GM21737 (cell line): Measurements from ENCODE around the gene LRIF1.
"Not testable (repeated sequence)": the region's sequence is repeated elsewhere in the genome, so short reads cannot be mapped to it uniquely, and the experiment has no call there.

Source experiments
- ATAC-seq: cut with Tn5 transposase; IDR thresholded peaks from one replicate; pipeline ENCODE4 v1.9.1; 2021; ENCODE audit warnings: mild to moderate bottlenecking, moderate library complexity; ENCODE audit not compliant: unreplicated experiment

The LRIF1 gene

GRCh38 chr1:110952031-110952430 is 11.7 kb downstream of the LRIF1 start:
- no peak for ATAC-seq

GRCh38 chr1:110951161-110951560 is 12.6 kb downstream of the LRIF1 start:
- no peak for ATAC-seq

GRCh38 chr1:110948038-110948810 is 15.5 kb downstream of the LRIF1 start:
- no peak for ATAC-seq

DNA sequence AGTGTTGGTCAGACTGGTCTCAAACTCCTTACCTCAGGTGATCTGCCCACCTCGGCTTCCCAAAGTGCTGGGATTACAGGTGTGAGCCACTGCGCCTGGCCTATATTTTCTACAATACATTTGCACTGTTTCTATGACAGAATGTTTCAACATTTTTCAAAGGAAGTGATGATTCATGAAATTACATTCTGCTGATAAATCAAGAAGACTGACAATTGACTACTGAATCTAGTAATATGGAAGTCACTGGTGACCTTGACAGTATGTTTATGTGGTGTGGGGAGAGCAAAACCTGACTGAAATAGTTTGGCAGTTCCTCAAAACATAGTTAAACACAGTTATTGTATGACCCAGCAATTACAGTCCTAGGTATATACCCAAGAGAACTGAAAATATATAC is 18.1 kb downstream of the LRIF1 start:
- no peak for ATAC-seq

GRCh38 chr1:110944806-110945205 is 18.9 kb downstream of the LRIF1 start:
- no peak for ATAC-seq

DNA sequence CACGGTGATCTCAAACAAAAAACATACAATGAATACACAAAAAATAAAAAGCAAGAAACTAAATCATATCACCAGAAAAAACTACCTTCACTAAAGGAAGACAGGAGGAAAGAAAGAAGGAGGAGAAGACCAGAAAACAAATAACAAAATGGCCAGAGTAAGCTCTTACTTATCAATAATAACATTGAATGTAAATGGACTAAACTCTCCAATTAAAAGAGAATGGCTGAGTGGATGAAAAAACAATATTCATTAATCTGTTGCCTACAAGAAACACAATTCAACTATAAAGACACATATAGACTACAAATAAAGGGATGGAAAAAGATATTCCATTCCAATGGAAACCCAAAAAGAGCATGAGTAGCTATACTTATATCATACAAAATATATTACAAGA is 27.2 kb downstream of the LRIF1 start:
- no peak for ATAC-seq

- ATAC-seq, result not testable (repeated sequence)
These were observed 32.6 kb downstream of the LRIF1 start for GRCh38 chr1:110931097-110931496.

DNA sequence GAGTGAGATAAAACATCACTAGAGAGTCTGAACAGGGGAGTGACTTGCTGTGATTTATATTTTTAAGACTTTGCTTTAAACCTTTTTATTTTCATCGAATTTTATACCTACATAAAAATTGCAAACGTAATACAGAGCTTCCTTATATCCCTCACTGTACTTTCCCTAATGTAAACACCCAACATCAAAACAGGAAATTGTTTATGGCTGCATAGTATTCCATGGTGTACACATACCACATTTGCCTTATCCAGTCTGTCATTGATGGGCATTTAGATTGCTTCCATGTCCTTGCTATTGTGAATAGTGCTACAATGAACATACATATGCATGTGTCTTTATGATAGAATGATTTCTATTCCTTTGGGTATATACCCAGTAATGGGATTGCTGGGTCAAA is 34.8 kb downstream of the LRIF1 start:
- ATAC-seq, result no peak

GRCh38 chr1:110928191-110928590 is 35.5 kb downstream of the LRIF1 start:
- no peak for ATAC-seq

DNA sequence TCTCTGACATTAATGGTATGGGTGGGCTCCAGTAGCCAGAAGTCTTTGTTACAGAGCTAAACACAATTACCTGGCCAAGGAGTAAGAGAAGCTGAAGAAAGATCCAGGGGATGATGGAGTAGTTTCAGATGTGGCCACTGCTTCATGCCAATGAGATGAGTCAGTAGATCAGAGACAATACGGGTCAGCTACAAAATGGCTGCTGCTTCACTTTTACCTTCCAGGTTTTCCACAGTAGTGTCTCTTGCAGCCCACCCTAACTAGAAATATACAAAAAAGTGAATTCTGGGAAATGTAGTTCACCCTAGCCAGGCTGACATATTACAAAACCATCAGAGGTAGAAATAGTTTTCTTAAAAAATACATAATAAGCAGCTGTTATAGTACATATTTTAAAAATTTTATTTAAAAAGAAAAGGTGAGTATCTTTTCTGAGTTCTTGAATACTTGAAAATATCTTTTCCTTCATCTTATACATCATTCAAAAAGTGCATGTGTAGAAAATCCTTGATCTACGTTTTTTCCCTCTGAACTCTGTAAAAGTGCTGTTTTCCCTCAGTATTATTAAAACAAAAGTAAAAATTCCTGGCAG is 36.1 kb downstream of the LRIF1 start:
- ATAC-seq, result no peak

GRCh38 chr1:110921953-110922352 is 41.8 kb downstream of the LRIF1 start:
- no peak for ATAC-seq

- no peak for ATAC-seq
These were observed 45.7 kb downstream of the LRIF1 start for GRCh38 chr1:110918016-110918415.

- ATAC-seq, result peak; percentile 64
These were observed 46.9 kb downstream of the LRIF1 start for GRCh38 chr1:110916669-110917306.

GRCh38 chr1:110916274-110916668 is 47.5 kb downstream of the LRIF1 start:
- ATAC-seq, result no peak

DNA sequence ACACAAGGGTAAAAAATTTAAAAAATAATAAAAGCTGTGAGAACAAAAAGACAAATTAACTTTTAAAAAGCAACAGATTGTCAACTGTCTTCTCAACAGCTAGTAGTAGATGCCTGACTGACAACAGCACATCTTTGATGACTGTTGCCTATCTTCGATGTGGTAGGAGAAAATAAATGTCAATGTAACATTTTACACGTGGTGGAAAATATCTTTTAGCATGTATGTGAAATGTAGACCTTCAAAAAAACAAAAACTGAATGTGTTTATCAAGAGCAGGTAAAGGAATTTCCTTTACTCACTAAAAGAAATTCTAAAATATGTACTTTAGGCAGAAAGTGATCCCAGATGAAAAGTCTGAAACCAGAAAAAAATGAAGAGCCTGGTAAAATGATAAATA is 47.9 kb downstream of the LRIF1 start:
- ATAC-seq, result no peak

GRCh38 chr1:110914676-110915075 is 49.0 kb downstream of the LRIF1 start:
- no peak for ATAC-seq

DNA sequence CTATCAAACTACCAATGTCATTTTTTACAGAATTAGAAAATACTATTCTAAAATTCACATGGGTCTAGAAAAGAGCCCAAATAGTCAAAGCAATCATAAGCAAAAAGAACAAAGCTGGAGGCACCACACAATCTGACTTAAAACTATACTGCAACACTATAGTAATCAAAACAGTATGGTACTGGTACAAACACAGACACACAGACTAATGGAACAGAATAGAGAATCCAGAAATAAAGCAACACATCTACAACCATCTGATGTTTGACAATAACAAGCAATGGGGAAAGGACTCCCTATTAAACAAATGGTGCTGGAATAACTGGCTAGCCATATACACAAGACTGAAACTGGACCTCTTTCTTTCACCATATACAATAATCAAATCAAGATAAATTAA is 50.9 kb downstream of the LRIF1 start:
- no peak for ATAC-seq

- ATAC-seq, result no peak
These were observed 59.7 kb downstream of the LRIF1 start for GRCh38 chr1:110903853-110904500.

DNA sequence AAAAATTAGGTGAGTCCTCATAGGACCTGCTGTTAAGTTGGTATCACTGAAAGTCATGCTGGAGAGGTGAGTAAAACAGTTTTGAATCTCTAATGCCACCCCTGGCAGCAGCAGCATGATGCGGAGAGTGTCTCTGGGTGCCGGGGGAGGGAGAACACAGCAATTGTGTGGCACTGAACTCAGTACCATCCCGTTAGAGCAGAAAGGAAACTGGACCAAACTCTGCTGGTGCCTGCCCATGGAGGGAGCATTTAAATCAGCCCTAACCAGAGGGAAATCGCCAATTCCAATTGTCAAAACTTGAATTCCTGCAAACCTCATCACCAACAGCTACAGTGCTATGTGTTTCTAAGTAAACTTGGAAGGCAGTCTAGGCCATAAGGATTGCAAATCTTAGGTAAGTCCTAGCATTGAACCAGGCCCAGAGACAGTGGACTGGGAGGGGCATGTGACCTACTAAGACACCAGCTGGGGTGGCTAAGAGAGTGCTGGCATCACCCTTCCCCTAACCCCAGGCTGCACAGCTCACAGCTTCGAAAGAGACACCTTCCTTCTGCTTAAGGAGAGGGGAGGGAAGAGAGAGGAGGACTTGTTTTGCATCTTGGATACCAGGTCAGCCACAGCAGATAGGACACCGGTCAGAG is 60.8 kb downstream of the LRIF1 start:
- ATAC-seq, result no peak

DNA sequence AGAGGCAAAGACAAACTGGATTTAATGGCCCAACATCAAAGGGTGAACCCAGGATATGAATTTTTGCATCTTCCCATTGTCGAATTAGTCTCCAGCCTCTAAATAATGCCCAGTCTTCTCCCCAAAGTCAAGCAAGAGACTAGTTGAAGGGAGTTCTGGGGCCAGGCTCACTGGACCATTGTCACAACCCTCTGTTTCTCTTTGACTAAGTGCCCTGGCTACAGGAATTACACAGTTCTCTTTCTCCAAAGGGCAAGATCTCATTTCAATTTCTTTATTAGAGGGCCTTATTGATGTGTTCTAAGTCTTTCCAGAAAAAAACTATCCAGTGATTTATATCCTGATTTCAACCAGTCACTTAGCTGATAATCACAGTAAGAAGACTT is 64.3 kb downstream of the LRIF1 start:
- no peak for ATAC-seq

GRCh38 chr1:110898734-110899457 is 64.8 kb downstream of the LRIF1 start:
- no peak for ATAC-seq
